Measurements from ENCODE around the gene PARP14. TPM values are rescaled to one million over a fixed set of nuclear protein-coding genes. Genes with fewer than 3 reads are reported as not detected.
"Not testable (repeated sequence)": the region's sequence is repeated elsewhere in the genome, so short reads cannot be mapped to it uniquely, and the experiment has no call there.

Gene PARP14
- total RNA-seq, 2 experiments from 2014 or later = 53.1 to 53.3 TPM

GRCh38 chr3:122739172-122739571, 58.5 kb downstream of the PARP14 start:
- Mint-ChIP-seq H3K9me3 (peaks cover 5% of the 10 kb centered on the region), H3K4me3 (no peak overlapping the region), H3K36me3 (ENCODE audit: low read depth) (peaks cover 37% of the 10 kb centered on the region), H3K27ac (no peak overlapping the region), H3K27me3 (no peaks in the 10 kb centered on the region), H3K4me1 (ENCODE audit: low read depth) (no peaks in the 10 kb centered on the region)
- ChIA-PET POLR2A (no interaction called here), CTCF (no interaction called here)
- DNase-seq = no peak
- intact Hi-C loops (cut with micrococcal nuclease) = no loop called here
- ATAC-seq = no peak
- no peak for TF ChIP-seq CTCF (IDR thresholded peaks at IDR 0.05)

GRCh38 chr3:122742234-122742633, 61.6 kb downstream of the PARP14 start:
- ChIA-PET POLR2A (no interaction called here), CTCF (no interaction called here)
- DNase-seq (no peak), ATAC-seq (no peak)
- Mint-ChIP-seq H3K27ac (no peak overlapping the region), H3K27me3 (no peaks in the 10 kb centered on the region), H3K4me1 (ENCODE audit: low read depth) (no peaks in the 10 kb centered on the region), H3K4me3 (no peak overlapping the region), H3K36me3 (ENCODE audit: low read depth) (peaks cover 45% of the 10 kb centered on the region), H3K9me3 (peaks cover 5% of the 10 kb centered on the region)
- intact Hi-C loops (cut with micrococcal nuclease) = no loop called here
- TF ChIP-seq CTCF (IDR thresholded peaks at IDR 0.05) = no peak

- Mint-ChIP-seq H3K27me3 (no peaks in the 10 kb centered on the region), H3K4me1 (ENCODE audit: low read depth) (no peaks in the 10 kb centered on the region), H3K4me3 (no peak overlapping the region), H3K9me3 (peaks cover 5% of the 10 kb centered on the region), H3K36me3 (ENCODE audit: low read depth) (peaks cover 49% of the 10 kb centered on the region), H3K27ac (no peak overlapping the region)
- TF ChIP-seq CTCF (IDR thresholded peaks at IDR 0.05) = no peak
- ChIA-PET CTCF (interaction anchor here (0.7 to 1.5 kb wide), 2 partner anchors 11 to 58 kb away, joined by 3 to 4 read pairs; no protein-coding TSS in a partner anchor), POLR2A (no interaction called here)
- DNase-seq = no peak
- intact Hi-C loops (cut with micrococcal nuclease) = no loop called here
- ATAC-seq = no peak
Measured at GRCh38 chr3:122743581-122744120, 63.0 kb downstream of the PARP14 start.

GRCh38 chr3:122745369-122746021, 64.9 kb downstream of the PARP14 start:
- ChIA-PET POLR2A (no interaction called here), CTCF (interaction anchor here (0.8 to 1.6 kb wide), 2 partner anchors 8 to 10 kb away, joined by 3 to 6 read pairs; no protein-coding TSS in a partner anchor)
- no peaks in the 10 kb centered on the region for H3K4me1 Mint-ChIP-seq (ENCODE audit: low read depth)
- DNase-seq (no peak), ATAC-seq (no peak)
- no peak overlapping the region for H3K27ac Mint-ChIP-seq
- intact Hi-C loops (cut with micrococcal nuclease) = no loop called here
- H3K9me3 Mint-ChIP-seq = peaks cover 5% of the 10 kb centered on the region
- no peak overlapping the region for H3K4me3 Mint-ChIP-seq
- peaks cover 35% of the 10 kb centered on the region for H3K36me3 Mint-ChIP-seq (ENCODE audit: low read depth)
- H3K27me3 Mint-ChIP-seq = no peaks in the 10 kb centered on the region
- no peak for TF ChIP-seq CTCF (IDR thresholded peaks at IDR 0.05)

GRCh38 chr3:122747295-122747694, 66.7 kb downstream of the PARP14 start:
- ATAC-seq; H3K27me3 Mint-ChIP-seq; H3K4me1 Mint-ChIP-seq (ENCODE audit: low read depth); H3K9me3 Mint-ChIP-seq; intact Hi-C loops (cut with micrococcal nuclease); POLR2A ChIA-PET; H3K27ac Mint-ChIP-seq; H3K4me3 Mint-ChIP-seq; DNase-seq; CTCF ChIA-PET: not testable (repeated sequence)
- peaks cover 28% of the 10 kb centered on the region for H3K36me3 Mint-ChIP-seq (ENCODE audit: low read depth)
